ENCODE measurements around the gene FSTL4. TPM values are rescaled to one million over a fixed set of nuclear protein-coding genes. Genes with fewer than 3 reads are reported as not detected.

FSTL4 gene
- polyA plus RNA-seq, 4 donors: 0.25 to 1.5 TPM; not detected in 2

GRCh38 chr5:133319905-133320520, 292.3 kb downstream of the FSTL4 start:
- FAIRE-seq (no peak), DNase-seq (peak in 1 of 2 donors; percentile 6)
- Histone ChIP-seq H3K27me3 (ENCODE audit: control insufficient read depth in 3 of 3, insufficient read depth in 3 of 3, low read length in 3 of 3) (peaks cover 0 to 11% (median 0%) of the 10 kb centered on the region in 3 donors), H3K27ac (ENCODE audit: low read depth in 1 of 3, low read length in 2 of 3) (no peak overlapping the region), H3K4me3 (ENCODE audit: low read depth in 1 of 3, low read length in 3 of 3) (no peak overlapping the region), H3K9me3 (ENCODE audit: control insufficient read depth in 2 of 2, insufficient read depth in 1 of 2, low read depth in 1 of 2, low read length in 1 of 2) (no peaks in the 10 kb centered on the region), H3K36me3 (ENCODE audit: control insufficient read depth in 3 of 3, insufficient read depth in 2 of 3, low read depth in 1 of 3, low read length in 3 of 3) (no peaks in the 10 kb centered on the region), H3K4me1 (ENCODE audit: control insufficient read depth in 3 of 3, insufficient read depth in 2 of 3, low read depth in 1 of 3, low read length in 2 of 3) (no peaks in the 10 kb centered on the region)
- WGBS, 3 donors: 52 to 73% (median 63%) methylated on average over 5 of the region's 5 CpGs

- Histone ChIP-seq H3K4me1 (ENCODE audit: control insufficient read depth in 3 of 3, insufficient read depth in 2 of 3, low read depth in 1 of 3, low read length in 2 of 3) (no peaks in the 10 kb centered on the region), H3K4me3 (ENCODE audit: low read depth in 1 of 3, low read length in 3 of 3) (no peak overlapping the region), H3K9me3 (ENCODE audit: control insufficient read depth in 2 of 2, insufficient read depth in 1 of 2, low read depth in 1 of 2, low read length in 1 of 2) (no peaks in the 10 kb centered on the region), H3K36me3 (ENCODE audit: control insufficient read depth in 3 of 3, insufficient read depth in 2 of 3, low read depth in 1 of 3, low read length in 3 of 3) (no peaks in the 10 kb centered on the region), H3K27ac (ENCODE audit: low read depth in 1 of 3, low read length in 2 of 3) (no peak overlapping the region), H3K27me3 (ENCODE audit: control insufficient read depth in 3 of 3, insufficient read depth in 3 of 3, low read length in 3 of 3) (peaks cover 0 to 5% (median 0%) of the 10 kb centered on the region in 3 donors)
- WGBS, 3 donors: 61 to 74% (median 62%) methylated on average over 5 of the region's 5 CpGs
- DNase-seq: no peak
- FAIRE-seq: no peak
These were observed 293.1 kb downstream of the FSTL4 start for GRCh38 chr5:133319244-133319643.

GRCh38 chr5:133317558-133317957, 294.8 kb downstream of the FSTL4 start:
- H3K27ac ChIP-seq (ENCODE audit: low read depth in 1 of 3, low read length in 2 of 3): no peak overlapping the region
- FAIRE-seq (no peak), DNase-seq (no peak)
- no peaks in the 10 kb centered on the region for H3K36me3 ChIP-seq (ENCODE audit: control insufficient read depth in 3 of 3, insufficient read depth in 2 of 3, low read depth in 1 of 3, low read length in 3 of 3)
- H3K4me1 ChIP-seq (ENCODE audit: control insufficient read depth in 3 of 3, insufficient read depth in 2 of 3, low read depth in 1 of 3, low read length in 2 of 3): no peaks in the 10 kb centered on the region
- H3K4me3 ChIP-seq (ENCODE audit: low read depth in 1 of 3, low read length in 3 of 3): no peak overlapping the region
- H3K27me3 ChIP-seq (ENCODE audit: control insufficient read depth in 3 of 3, insufficient read depth in 3 of 3, low read length in 3 of 3): no peaks in the 10 kb centered on the region
- 69 to 85% (median 80%) methylated on average over 1 of the region's 1 CpG for WGBS, 3 donors
- H3K9me3 ChIP-seq (ENCODE audit: control insufficient read depth in 2 of 2, insufficient read depth in 1 of 2, low read depth in 1 of 2, low read length in 1 of 2): no peaks in the 10 kb centered on the region

- Histone ChIP-seq H3K27ac (ENCODE audit: low read depth in 1 of 3, low read length in 2 of 3) (no peak overlapping the region), H3K4me3 (ENCODE audit: low read depth in 1 of 3, low read length in 3 of 3) (no peak overlapping the region), H3K4me1 (ENCODE audit: control insufficient read depth in 3 of 3, insufficient read depth in 2 of 3, low read depth in 1 of 3, low read length in 2 of 3) (no peaks in the 10 kb centered on the region), H3K9me3 (ENCODE audit: control insufficient read depth in 2 of 2, insufficient read depth in 1 of 2, low read depth in 1 of 2, low read length in 1 of 2) (no peaks in the 10 kb centered on the region), H3K36me3 (ENCODE audit: control insufficient read depth in 3 of 3, insufficient read depth in 2 of 3, low read depth in 1 of 3, low read length in 3 of 3) (no peaks in the 10 kb centered on the region), H3K27me3 (ENCODE audit: control insufficient read depth in 3 of 3, insufficient read depth in 3 of 3, low read length in 3 of 3) (no peaks in the 10 kb centered on the region)
- peak in 1 of 2 donors; percentile 12 for DNase-seq
- 71 to 79% (median 77%) methylated on average over 22 of the region's 22 CpGs for WGBS, 3 donors
- no peak for FAIRE-seq
These were observed 295.7 kb downstream of the FSTL4 start for GRCh38 chr5:133316346-133317343.

- no peaks in the 10 kb centered on the region for H3K4me1 ChIP-seq (ENCODE audit: control insufficient read depth in 3 of 3, insufficient read depth in 2 of 3, low read depth in 1 of 3, low read length in 2 of 3)
- FAIRE-seq (no peak), DNase-seq (no peak)
- H3K36me3 ChIP-seq (ENCODE audit: control insufficient read depth in 3 of 3, insufficient read depth in 2 of 3, low read depth in 1 of 3, low read length in 3 of 3): no peaks in the 10 kb centered on the region
- no peak overlapping the region for H3K27ac ChIP-seq (ENCODE audit: low read depth in 1 of 3, low read length in 2 of 3)
- 82 to 86% (median 84%) methylated on average over 7 of the region's 7 CpGs for WGBS, 3 donors
- H3K27me3 ChIP-seq (ENCODE audit: control insufficient read depth in 3 of 3, insufficient read depth in 3 of 3, low read length in 3 of 3): peaks cover 0 to 2% (median 0%) of the 10 kb centered on the region in 3 donors
- no peaks in the 10 kb centered on the region for H3K9me3 ChIP-seq (ENCODE audit: control insufficient read depth in 2 of 2, insufficient read depth in 1 of 2, low read depth in 1 of 2, low read length in 1 of 2)
- H3K4me3 ChIP-seq (ENCODE audit: low read depth in 1 of 3, low read length in 3 of 3): no peak overlapping the region
These were observed 298.3 kb downstream of the FSTL4 start for GRCh38 chr5:133314086-133314485.

GRCh38 chr5:133311176-133311575, 301.2 kb downstream of the FSTL4 start:
- FAIRE-seq: no peak
- Histone ChIP-seq H3K9me3 (ENCODE audit: control insufficient read depth in 2 of 2, insufficient read depth in 1 of 2, low read depth in 1 of 2, low read length in 1 of 2) (no peaks in the 10 kb centered on the region), H3K36me3 (ENCODE audit: control insufficient read depth in 3 of 3, insufficient read depth in 2 of 3, low read depth in 1 of 3, low read length in 3 of 3) (no peaks in the 10 kb centered on the region), H3K27ac (ENCODE audit: low read depth in 1 of 3, low read length in 2 of 3) (no peak overlapping the region), H3K27me3 (ENCODE audit: control insufficient read depth in 3 of 3, insufficient read depth in 3 of 3, low read length in 3 of 3) (peaks cover 0 to 2% (median 0%) of the 10 kb centered on the region in 3 donors), H3K4me1 (ENCODE audit: control insufficient read depth in 3 of 3, insufficient read depth in 2 of 3, low read depth in 1 of 3, low read length in 2 of 3) (no peaks in the 10 kb centered on the region), H3K4me3 (ENCODE audit: low read depth in 1 of 3, low read length in 3 of 3) (no peak overlapping the region)
- peak; percentile 32 to 56 for DNase-seq
- 37 to 73% (median 51%) methylated on average over 4 of the region's 4 CpGs for WGBS, 3 donors

- Histone ChIP-seq H3K4me3 (ENCODE audit: low read depth in 1 of 3, low read length in 3 of 3) (no peak overlapping the region), H3K9me3 (ENCODE audit: control insufficient read depth in 2 of 2, insufficient read depth in 1 of 2, low read depth in 1 of 2, low read length in 1 of 2) (no peaks in the 10 kb centered on the region), H3K36me3 (ENCODE audit: control insufficient read depth in 3 of 3, insufficient read depth in 2 of 3, low read depth in 1 of 3, low read length in 3 of 3) (no peaks in the 10 kb centered on the region), H3K27me3 (ENCODE audit: control insufficient read depth in 3 of 3, insufficient read depth in 3 of 3, low read length in 3 of 3) (peaks cover 0 to 2% (median 0%) of the 10 kb centered on the region in 3 donors), H3K4me1 (ENCODE audit: control insufficient read depth in 3 of 3, insufficient read depth in 2 of 3, low read depth in 1 of 3, low read length in 2 of 3) (no peaks in the 10 kb centered on the region), H3K27ac (ENCODE audit: low read depth in 1 of 3, low read length in 2 of 3) (no peak overlapping the region)
- FAIRE-seq (no peak), DNase-seq (no peak)
- 70 to 76% (median 76%) methylated on average over 7 of the region's 7 CpGs for WGBS, 3 donors
These were observed 302.2 kb downstream of the FSTL4 start for GRCh38 chr5:133309984-133310621.

- no peak overlapping the region for H3K4me3 ChIP-seq (ENCODE audit: low read depth in 1 of 3, low read length in 3 of 3)
- DNase-seq (no peak), FAIRE-seq (no peak)
- H3K36me3 ChIP-seq (ENCODE audit: control insufficient read depth in 3 of 3, insufficient read depth in 2 of 3, low read depth in 1 of 3, low read length in 3 of 3): no peaks in the 10 kb centered on the region
- H3K27ac ChIP-seq (ENCODE audit: low read depth in 1 of 3, low read length in 2 of 3): no peak overlapping the region
- peaks cover 0 to 2% (median 0%) of the 10 kb centered on the region in 3 donors for H3K27me3 ChIP-seq (ENCODE audit: control insufficient read depth in 3 of 3, insufficient read depth in 3 of 3, low read length in 3 of 3)
- H3K4me1 ChIP-seq (ENCODE audit: control insufficient read depth in 3 of 3, insufficient read depth in 2 of 3, low read depth in 1 of 3, low read length in 2 of 3): no peaks in the 10 kb centered on the region
- whole genome bisulfite sequencing, 3 donors: 65 to 80% (median 68%) methylated on average over 6 of the region's 6 CpGs
- H3K9me3 ChIP-seq (ENCODE audit: control insufficient read depth in 2 of 2, insufficient read depth in 1 of 2, low read depth in 1 of 2, low read length in 1 of 2): no peaks in the 10 kb centered on the region
These were observed 303.1 kb downstream of the FSTL4 start for GRCh38 chr5:133309166-133309795.

Measured in small intestine (tissue), 7 donors.